Embryonic facial prominence (tissue), 1 donor: ENCODE results near the gene RBM33.
"Not testable (repeated sequence)": the region's sequence is repeated elsewhere in the genome, so short reads cannot be mapped to it uniquely, and the experiment has no call there.

ENCODE experiments used
- DNase-seq: peaks from one replicate; pipeline ENCODE4 v3.0.0-alpha.2; 2016; ENCODE audit errors: extremely low spot score

Gene RBM33, protein sequence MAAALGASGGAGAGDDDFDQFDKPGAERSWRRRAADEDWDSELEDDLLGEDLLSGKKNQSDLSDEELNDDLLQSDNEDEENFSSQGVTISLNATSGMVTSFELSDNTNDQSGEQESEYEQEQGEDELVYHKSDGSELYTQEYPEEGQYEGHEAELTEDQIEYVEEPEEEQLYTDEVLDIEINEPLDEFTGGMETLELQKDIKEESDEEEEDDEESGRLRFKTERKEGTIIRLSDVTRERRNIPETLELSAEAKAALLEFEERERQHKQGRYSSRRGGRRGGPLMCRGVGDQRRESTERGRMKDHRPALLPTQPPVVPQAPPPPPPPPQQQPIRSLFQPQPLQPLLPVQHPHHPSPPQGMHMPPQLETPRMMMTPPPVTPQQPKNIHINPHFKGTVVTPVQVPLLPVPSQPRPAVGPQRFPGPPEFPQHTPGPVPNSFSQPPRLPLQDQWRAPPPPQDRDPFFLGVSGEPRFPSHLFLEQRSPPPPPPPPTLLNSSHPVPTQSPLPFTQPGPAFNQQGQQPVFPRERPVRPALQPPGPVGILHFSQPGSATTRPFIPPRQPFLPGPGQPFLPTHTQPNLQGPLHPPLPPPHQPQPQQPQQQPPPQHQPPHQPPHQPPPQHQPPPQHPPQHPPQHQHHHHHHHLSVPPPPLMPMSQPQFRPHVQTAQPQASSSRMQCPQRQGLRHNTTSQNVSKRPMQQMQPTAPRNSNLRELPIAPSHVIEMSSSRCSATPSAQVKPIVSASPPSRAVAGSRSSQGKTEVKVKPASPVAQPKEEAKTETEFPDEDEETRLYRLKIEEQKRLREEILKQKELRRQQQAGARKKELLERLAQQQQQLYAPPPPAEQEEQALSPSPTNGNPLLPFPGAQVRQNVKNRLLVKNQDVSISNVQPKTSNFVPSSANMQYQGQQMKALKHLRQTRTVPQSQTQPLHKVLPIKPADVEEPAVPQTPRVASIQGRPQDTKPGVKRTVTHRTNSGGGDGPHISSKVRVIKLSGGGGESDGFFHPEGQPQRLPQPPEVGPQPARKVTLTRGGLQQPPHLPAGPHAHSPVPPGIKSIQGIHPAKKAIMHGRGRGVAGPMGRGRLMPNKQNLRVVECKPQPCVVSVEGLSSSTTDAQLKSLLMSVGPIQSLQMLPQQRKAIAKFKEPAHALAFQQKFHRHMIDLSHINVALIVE

DNA sequence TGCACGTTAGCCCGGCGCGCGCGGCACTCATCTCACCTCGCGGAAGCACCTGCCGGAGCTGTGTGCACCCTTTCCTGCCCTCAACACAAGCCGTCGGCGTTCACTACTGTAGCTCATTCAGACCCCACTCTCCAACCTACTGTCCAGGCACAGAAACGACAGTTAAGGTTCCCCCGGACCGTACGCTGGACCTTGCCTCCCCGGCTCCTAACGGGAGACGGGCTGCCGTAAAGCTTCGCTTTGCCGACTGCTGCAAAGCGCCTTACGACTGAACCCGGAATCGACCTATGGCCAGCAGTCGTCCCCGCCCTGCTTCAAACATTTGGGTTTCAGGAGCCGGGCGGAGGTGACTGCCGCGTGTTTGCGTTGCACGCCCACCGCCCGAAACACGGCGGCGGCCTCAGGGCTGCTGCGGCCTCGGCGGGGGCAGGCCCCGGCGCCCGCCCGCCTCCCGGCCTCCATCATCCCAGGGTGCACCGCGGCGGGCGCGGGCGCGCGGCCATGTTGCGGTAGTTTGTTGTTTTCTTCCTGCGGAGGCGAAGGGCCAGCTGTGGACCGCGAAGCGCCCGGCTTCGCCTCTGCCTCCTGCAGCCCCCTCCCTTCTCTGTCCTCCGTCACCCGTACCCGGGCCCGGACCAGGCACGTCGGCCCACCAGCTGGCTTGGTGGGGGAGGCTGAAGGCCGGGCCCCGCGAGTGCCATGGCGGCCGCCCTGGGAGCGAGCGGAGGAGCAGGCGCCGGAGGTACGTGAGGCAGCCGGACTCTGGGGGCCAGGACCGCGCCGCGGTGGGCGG lies at the start of gene RBM33:
Gene RBM33 (plus strand): TSS at position 484 of the 793 bp plus-strand sequence. CDS start 216 bp downstream, at position 700.
- peak; percentile 73 for DNase-seq

DNA sequence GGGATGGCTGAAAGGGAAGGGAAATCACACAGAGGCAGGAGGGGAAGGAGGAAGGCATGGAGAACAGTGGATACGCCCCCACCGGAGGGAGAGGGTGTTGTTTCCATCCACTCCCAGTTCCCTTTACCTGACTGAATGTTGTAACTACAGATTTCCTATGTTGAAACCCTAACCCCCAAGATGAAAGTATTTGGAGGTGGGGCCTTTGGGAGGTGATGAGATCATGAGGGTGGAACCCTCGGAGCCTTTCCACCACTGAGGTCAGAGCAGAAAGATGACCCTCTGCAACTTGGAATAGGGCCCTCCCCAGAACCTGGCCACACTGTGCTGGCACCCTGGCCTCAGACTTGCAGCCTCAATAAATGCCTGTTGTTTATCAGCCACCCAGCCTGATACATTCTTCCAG lies 49.5 kb upstream of the RBM33 start:
- no peak for DNase-seq

DNA sequence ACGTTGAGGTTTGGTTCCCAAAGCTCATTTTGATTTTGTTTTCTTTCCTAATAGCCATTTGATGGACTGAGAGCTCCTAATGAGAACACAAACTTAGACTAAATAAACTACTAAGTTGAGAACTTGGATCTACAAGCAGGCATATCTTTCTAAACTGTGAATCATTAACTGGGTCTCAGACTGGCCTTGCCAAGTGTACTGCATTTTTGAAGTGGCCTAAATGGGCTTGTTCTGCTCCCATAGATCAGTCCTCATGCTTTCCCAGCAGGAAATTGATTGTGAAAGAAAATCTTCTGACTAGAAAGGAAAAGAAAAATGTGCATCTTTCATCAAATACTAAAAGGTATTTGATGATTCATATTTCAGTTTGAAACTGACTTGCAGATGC lies 46.7 kb upstream of the RBM33 start:
- no peak for DNase-seq

DNA sequence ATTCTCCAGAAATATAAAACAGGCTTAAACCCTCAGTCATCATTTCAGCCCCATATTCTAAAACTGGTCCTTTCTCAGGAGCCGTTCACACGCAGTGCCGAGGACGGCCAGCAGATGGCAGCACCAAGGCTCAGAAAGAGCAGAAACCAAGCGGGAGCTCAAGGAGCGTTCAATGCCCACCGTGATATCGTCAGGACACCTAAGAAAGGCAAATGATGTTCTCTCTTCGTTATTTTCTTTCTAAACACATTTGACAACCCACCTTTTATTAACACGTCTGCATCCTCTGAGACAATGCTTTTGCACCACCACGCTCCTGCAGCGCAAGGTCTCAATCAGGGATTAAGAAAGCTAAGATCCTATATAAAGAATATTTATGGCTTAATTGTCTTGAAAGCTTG lies 45.7 kb upstream of the RBM33 start:
- peak; percentile 16 for DNase-seq

GRCh38 chr7:155602156-155602555 lies 42.3 kb upstream of the RBM33 start:
- DNase-seq = no peak

DNA sequence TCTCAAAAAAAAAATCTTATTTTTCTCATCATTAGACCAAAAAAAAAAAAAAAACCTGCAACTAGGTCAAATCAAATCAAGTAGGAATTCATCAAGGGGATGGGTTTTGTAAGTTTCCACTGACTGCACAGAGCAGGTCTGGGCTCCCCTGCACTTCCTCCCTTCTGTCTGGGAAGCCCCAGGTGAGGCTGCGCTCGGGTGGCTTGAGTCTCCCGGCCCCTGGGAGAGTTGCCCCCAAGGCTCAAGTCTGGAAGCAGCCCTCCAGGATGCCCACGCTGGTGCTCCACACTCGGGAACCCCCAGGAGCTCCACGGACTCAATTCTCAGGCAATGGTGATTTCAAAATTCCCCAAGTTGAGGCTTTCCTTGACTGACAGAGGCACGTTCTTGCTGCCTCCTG lies 41.7 kb upstream of the RBM33 start:
- DNase-seq = no peak

DNA sequence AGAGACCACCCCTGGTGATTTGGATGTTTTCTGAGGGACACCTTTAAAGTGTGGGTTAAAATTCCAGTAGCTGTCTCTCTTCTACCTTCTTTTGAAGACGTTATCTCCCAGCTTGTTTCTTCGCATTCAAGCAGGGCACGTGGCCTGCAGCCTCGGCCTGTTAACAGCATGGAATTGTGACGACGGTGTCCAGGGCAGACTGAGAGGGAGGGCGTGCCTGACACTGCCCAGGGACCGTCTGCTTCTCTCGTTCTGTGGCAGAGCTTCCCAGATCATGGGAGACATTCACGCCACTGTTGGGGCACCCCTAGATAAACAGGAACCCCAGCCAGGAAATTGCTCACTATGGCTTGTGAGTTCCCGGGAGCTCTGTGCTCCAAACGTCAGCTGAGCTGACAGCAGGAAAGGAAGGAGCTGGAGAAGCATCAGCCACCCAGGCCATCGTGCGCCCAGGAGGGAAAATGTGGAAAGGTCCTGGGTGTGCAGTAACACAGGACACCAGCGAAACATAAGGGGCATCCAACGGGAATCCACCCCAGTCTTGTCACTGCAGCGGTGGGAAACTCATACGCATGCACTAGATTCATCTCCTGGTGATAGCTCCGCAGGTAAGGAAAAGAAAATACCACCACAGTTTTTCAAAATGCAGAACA lies 41.1 kb upstream of the RBM33 start:
- DNase-seq = no peak

- DNase-seq = no peak
Observed at GRCh38 chr7:155603858-155604503, 40.5 kb upstream of the RBM33 start.

GRCh38 chr7:155604504-155604997 lies 39.9 kb upstream of the RBM33 start:
- no peak for DNase-seq

DNA sequence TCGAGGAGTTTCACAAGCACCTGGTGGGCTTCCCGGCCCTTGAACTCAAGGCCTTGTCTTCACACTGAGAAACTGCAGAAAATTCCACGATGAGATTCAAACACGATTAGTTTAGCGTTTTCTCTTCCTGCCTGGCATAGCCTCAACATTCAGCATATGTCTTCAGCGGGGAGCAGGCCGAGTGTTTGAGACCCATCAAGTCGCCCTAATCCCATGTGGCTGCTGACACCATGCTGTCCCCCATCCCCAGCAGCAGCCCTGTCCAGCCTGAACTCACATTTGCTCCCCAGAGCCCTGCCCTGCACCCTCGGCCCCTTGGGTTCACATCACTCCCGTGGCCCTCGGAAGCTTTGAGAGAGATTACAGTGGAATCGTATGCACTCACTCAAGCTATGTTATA lies 35.3 kb upstream of the RBM33 start:
- no peak for DNase-seq

DNA sequence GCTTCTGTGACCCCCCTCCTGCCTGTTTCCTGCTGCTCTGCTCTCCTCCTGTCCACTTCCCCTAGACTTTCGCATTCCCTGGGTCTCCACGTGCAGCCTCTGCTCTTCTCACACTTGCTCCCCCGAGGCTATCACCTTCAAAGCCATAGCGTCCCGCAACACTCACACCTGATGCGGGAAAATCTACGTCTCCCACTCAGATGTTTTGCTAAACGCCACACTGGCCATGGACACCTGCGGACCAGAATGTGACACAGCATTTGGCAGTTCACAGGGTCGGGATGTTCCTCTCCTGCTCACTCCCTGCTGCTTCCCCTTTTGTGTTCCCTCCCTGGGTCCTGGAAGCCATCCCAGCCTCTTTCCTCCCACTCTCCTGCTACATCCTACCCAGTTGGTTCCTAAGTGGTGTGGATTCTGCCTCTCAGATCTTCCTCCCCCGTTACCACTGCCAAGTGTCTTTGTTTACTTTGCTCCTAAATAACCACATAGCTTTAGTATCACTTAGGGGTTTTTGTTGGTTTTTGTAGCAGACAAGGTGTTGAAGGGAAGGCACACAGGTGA lies 33.7 kb upstream of the RBM33 start:
- no peak for DNase-seq

GRCh38 chr7:155611808-155612447 lies 32.5 kb upstream of the RBM33 start:
- DNase-seq = no peak

DNA sequence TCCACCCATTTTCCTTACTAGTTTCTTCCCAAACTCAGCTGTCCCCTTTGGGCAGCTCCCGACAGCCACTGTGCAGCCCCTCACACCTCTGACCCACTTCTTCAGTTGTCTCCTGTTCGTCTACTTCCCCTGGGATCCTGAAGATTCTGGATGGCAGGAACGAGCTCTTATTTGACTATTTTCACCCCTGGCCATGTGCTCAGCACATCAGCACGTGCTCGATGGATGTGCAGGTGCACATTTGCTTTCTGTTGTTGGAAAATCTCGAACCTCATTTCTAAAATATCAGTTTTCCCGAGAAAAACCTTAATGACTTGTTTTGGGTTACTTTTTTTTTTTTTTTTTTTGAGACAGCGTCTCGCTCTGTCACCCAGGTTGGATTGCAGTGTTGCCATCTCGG lies 31.8 kb upstream of the RBM33 start:
- no peak for DNase-seq

DNA sequence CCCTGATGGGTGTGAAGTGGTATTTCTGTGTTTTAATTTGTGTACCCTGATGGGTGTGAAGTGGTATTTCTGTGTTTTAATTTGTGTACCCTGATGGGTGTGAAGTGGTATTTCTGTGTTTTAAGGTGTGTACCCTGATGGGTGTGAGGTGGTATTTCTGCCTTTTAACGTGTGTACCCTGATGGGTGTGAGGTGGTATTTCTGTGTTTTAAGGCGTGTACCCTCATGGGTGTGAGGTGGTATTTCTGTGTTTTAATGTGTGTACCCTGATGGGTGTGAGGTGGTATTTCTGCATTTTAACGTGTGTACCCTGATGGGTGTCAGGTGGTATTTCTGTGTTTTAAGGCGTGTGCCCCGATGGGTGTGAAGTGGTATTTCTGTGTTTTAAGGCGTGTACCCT lies 29.4 kb upstream of the RBM33 start:
- DNase-seq = not testable (repeated sequence)

DNA sequence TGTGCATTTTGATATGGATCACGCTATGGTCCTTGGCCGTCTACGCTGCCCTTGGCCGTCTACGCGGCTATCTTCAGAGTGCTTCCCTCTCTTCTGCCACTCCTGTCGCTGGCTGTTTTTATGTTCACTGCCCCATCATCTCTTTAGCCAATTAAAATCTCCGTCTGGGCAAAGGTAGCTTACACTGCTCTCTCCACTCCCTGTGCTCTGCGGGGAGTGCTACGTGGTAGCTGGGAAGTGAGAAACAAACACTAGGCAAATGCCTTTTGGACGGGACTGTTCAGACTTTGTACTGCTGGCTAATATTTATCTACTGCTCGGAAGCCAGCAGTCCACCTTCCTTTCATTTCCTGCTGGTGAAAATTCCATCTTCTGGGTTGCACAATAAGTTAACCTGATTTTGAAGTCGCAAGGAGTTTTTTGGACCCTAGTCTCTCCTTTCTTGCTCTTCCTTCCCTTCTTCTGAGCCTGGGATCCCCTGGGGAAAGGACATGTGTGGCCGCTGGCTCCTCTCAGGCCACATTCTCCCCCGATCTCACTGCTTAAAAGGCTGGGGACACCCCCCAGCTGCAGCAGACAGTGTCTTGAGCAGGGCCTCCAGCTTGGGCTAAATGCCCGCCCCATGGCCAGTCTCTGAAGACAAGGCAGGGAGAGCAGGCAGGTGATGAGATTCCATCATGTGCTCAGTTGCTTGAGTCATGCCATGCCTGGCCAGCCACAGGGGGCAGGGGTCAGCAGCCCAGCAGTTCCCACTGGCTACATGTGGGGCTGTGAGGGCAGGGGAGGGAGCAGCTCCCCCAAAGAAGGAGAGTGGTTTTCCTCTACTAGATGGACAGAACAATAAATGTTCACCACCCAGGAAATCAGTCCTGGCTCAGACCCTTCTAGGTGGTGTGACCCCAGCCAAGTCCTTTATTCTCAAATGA lies 25.5 kb upstream of the RBM33 start:
- DNase-seq = no peak

- no peak for DNase-seq
Observed at GRCh38 chr7:155619634-155620271, 24.7 kb upstream of the RBM33 start.

DNA sequence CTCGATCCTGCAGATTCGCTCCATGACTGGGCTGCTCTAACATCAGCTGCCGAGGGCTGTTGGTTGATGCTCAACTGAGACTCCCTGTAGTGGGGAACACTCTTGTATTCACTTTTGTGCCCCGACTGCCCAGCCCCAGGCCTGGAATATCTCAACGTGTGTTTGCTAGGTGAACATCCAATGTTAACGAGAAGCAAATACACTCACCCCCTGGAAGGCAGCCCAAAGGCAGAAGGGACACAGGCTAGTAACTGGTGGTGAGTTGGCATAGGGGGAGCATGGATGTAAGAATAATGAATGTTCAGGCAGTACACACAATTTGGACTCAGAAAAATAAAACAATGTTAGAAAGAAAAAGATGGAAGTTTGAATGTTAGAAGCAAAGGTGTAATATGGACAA lies 24.0 kb upstream of the RBM33 start:
- no peak for DNase-seq
